GM10248 (cell line): Measurements from ENCODE around the gene SLC30A9.

ENCODE experiments used
- CTCF ChIA-PET: fragments of 300-600 bp; sonication (Branson Sonifier 250); formaldehyde crosslinking; extraction: SDS; loops from one replicate; lab custom pipeline; 2021; ENCODE audit warnings: antibody characterized with exemption; lab: Yijun Ruan, JAX
- POLR2A ChIA-PET: fragments of 350-650 bp; sonication (Branson Sonifier 250); formaldehyde crosslinking; extraction: SDS; loops from one replicate; lab custom pipeline; 2020; ENCODE audit warnings: antibody characterized with exemption; lab: Yijun Ruan, JAX
- DNase-seq: peaks from one replicate; pipeline ENCODE4 v3.0.0; 2012; ENCODE audit errors: extremely low spot score
- CTCF ChIP-seq: IDR thresholded peaks from 2 replicates; pipeline ENCODE4 v1.5.1; 2012; ENCODE audit warnings: mild to moderate bottlenecking, low read depth; ENCODE audit errors: extremely low read depth, missing control alignments, control extremely low read depth

SLC30A9 gene

GRCh38 chr4:41992967-41993857 is 2.9 kb downstream of the SLC30A9 start:
- CTCF ChIA-PET, result interaction anchor here (0.7 kb wide), 1 partner anchor 8 kb away, joined by 3 read pairs; no protein-coding TSS in a partner anchor

DNA sequence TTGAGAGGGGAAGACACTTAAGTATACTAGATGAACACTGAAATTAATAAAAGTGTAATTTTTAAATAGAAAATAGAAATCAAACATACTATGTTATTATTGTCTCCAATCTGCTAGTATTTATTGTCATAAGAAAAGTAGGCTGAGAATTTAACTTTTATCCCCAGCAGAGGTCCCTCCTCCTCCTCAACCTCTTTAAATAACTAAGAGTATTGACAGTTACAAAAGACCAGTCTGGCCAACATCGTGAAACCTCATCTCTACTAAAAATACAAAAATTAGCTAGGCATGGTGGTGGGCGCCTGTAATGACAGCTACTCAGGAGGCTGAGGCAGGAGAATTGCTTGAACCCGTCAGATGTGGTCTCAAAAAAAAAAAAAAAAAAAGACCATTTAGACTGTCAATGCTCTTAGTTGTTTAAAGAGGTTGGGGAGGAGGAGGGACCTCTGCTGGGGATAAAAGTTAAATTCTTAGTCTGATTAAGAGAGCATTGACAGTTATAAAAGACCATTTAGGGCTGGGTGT is 4.2 kb downstream of the SLC30A9 start:
- DNase-seq, result no peak
- TF ChIP-seq CTCF, result no peak
- ChIA-PET POLR2A (no interaction called here), CTCF (interaction anchor here (1.7 kb wide), 1 partner anchor 15 kb away, joined by 6 read pairs; no protein-coding TSS in a partner anchor)

More at GRCh38 chr4:41992967-41993857, 2.9 kb downstream of the SLC30A9 start:
- no peak for TF ChIP-seq CTCF
- no peak for DNase-seq
- POLR2A ChIA-PET, result interaction anchor here (0.5 kb wide), 1 partner anchor 17 kb away, joined by 3 read pairs; no protein-coding TSS in a partner anchor

DNA sequence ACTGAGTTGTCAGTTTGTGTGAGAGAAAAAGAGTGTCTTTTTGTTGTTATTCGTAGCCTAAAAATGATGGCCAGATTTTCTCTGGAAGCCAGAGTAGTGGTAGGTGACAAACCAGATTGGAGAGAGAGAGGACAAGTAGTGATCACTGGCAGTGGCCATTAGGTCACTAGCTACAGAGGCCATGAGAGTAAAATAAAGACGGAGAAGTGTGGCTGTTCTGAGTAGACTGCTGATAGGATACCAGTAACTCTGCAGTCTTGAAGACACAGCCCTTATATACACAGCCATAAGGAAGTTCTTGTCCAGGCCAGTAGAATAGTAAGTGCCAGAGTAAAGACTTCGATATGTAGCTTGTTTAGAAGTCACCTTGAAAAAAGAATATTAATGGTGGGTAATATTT is 7.7 kb downstream of the SLC30A9 start:
- no peak for TF ChIP-seq CTCF
- CTCF ChIA-PET, result interaction anchor here (2.4 kb wide), 1 partner anchor 9 kb away, joined by 8 read pairs; no protein-coding TSS in a partner anchor
- no peak for DNase-seq
- POLR2A ChIA-PET, result no interaction called here

DNA sequence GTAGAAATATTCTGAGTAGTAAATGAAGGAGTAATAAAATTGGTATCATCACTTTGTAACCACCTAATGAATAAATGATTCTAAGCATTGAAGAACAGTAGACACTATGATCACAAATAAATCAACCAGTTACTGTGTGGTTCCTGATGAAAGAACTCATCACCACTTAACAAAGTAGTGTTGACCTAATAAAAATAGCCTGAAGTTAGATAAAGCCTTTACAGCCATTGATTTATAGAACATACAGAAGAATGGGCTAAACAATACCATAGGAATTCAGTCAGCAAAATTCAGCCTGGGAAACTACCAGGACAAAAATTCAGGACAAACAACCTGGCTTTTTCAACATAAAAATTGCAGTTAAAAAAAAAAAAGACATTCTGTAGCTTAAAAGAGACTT is 9.0 kb downstream of the SLC30A9 start:
- POLR2A ChIA-PET, result no interaction called here
- CTCF ChIA-PET, result no interaction called here
- TF ChIP-seq CTCF, result no peak
- DNase-seq, result no peak

- CTCF ChIA-PET, result no interaction called here
- POLR2A ChIA-PET, result no interaction called here
- TF ChIP-seq CTCF, result no peak
- DNase-seq, result no peak
These were observed 17.9 kb downstream of the SLC30A9 start for GRCh38 chr4:42008011-42008786.

- ChIA-PET CTCF (no interaction called here), POLR2A (no interaction called here)
- no peak for TF ChIP-seq CTCF
- no peak for DNase-seq
These were observed 25.1 kb downstream of the SLC30A9 start for GRCh38 chr4:42015438-42015837.
